NCI-H2107 treated with DMSO at 0.1 percent for 48 hours (cell line): ENCODE results near the gene CHL1.

ENCODE experiments used
- DNase-seq: peaks from one replicate; lab custom pipeline; 2025; ENCODE audit not compliant: unreplicated experiment; lab: John Stamatoyannopoulos, UW

CHL1 gene

GRCh38 chr3:196311-197148 lies at the start of gene CHL1:
CHL1 (plus strand) TSS chr3:196763; CDS start chr3:319777, 123,014 bp downstream.
- DNase-seq, result no peak

GRCh38 chr3:151614-152189 lies 44.9 kb upstream of the CHL1 start:
- DNase-seq, result no peak

- no peak for DNase-seq
Measured at GRCh38 chr3:159974-160373, 36.6 kb upstream of the CHL1 start.

GRCh38 chr3:166071-166470 lies 30.5 kb upstream of the CHL1 start:
- DNase-seq, result no peak

GRCh38 chr3:166799-167198 lies 29.8 kb upstream of the CHL1 start:
- DNase-seq, result no peak

GRCh38 chr3:173886-174285 lies 22.7 kb upstream of the CHL1 start:
- DNase-seq, result no peak

GRCh38 chr3:184976-185375 lies 11.6 kb upstream of the CHL1 start:
- no peak for DNase-seq

- DNase-seq, result no peak
Measured at GRCh38 chr3:192215-192929, 4.2 kb upstream of the CHL1 start.

GRCh38 chr3:194001-194400 lies 2.6 kb upstream of the CHL1 start:
- DNase-seq, result no peak

- DNase-seq, result no peak
Measured at GRCh38 chr3:194421-194820, 2.1 kb upstream of the CHL1 start.

GRCh38 chr3:195666-196065 lies 897 bp upstream of the CHL1 start:
- DNase-seq, result no peak

GRCh38 chr3:197149-197827 lies 725 bp downstream of the CHL1 start:
- no peak for DNase-seq

GRCh38 chr3:197828-198491 lies 1.4 kb downstream of the CHL1 start:
- no peak for DNase-seq

- no peak for DNase-seq
Measured at GRCh38 chr3:199835-200234, 3.3 kb downstream of the CHL1 start.

GRCh38 chr3:200758-201325 lies 4.3 kb downstream of the CHL1 start:
- DNase-seq, result no peak

GRCh38 chr3:204102-204501 lies 7.5 kb downstream of the CHL1 start:
- DNase-seq, result no peak

GRCh38 chr3:207973-208372 lies 11.4 kb downstream of the CHL1 start:
- no peak for DNase-seq

GRCh38 chr3:210669-211068 lies 14.1 kb downstream of the CHL1 start:
- DNase-seq, result no peak

- no peak for DNase-seq
Measured at GRCh38 chr3:212432-212831, 15.9 kb downstream of the CHL1 start.

- DNase-seq, result no peak
Measured at GRCh38 chr3:217099-217813, 20.7 kb downstream of the CHL1 start.
